ENCODE results near the gene WDR81.

GRCh38 chr17:1709403-1709951 lies 15.0 kb upstream of the WDR81 start:
- TF ChIP-seq CTCF (IDR thresholded peaks at IDR 0.05; ENCODE audit: extremely low read depth in 1 of 2, insufficient read depth in 1 of 2, low read depth in 1 of 2, low read length in 2 of 2) (no peak), JUN (IDR thresholded peaks at IDR 0.05; ENCODE audit: borderline replicate concordance, insufficient read depth, insufficient read length, low read depth) (no peak), MAX (IDR thresholded peaks at IDR 0.05; ENCODE audit: insufficient read depth, insufficient read length) (no peak), EZH2 (IDR thresholded peaks at IDR 0.05; ENCODE audit: borderline replicate concordance, low read depth, low read length, severe bottlenecking) (no peak), POLR2AphosphoS5 (IDR thresholded peaks at IDR 0.05; ENCODE audit: insufficient read depth, low read depth, low read length) (no peak)

Data from endothelial cell of umbilical vein (primary cell).